ENCODE results near the gene SPATA32.

SPATA32 gene

GRCh38 chr17:45227926-45228762 is 33.8 kb downstream of the SPATA32 start:
- TF ChIP-seq TAF1 (IDR thresholded peaks at IDR 0.05; ENCODE audit: borderline replicate concordance, insufficient read depth, low read length) (no peak), POLR2AphosphoS5 (IDR thresholded peaks at IDR 0.05; ENCODE audit: low read depth, low read length) (no peak), REST (IDR thresholded peaks at IDR 0.05; ENCODE audit: insufficient read depth in 1 of 2, low read depth in 2 of 2, low read length in 2 of 2) (no peak), FOXP2 (optimal IDR thresholded peaks at IDR 0.05; ENCODE audit: borderline replicate concordance, extremely low read depth, extremely low read length, insufficient read depth) (no peak), SIN3A (IDR thresholded peaks at IDR 0.05; ENCODE audit: borderline replicate concordance, insufficient read depth, low read length) (no peak)

- no peak for TF ChIP-seq REST (IDR thresholded peaks at IDR 0.05; ENCODE audit: insufficient read depth in 1 of 2, low read depth in 2 of 2, low read length in 2 of 2)
- TF ChIP-seq FOXP2 (optimal IDR thresholded peaks at IDR 0.05; ENCODE audit: borderline replicate concordance, extremely low read depth, extremely low read length, insufficient read depth): no peak
- no peak for TF ChIP-seq POLR2AphosphoS5 (IDR thresholded peaks at IDR 0.05; ENCODE audit: low read depth, low read length)
- TF ChIP-seq TAF1 (IDR thresholded peaks at IDR 0.05; ENCODE audit: borderline replicate concordance, insufficient read depth, low read length): no peak
- no peak for TF ChIP-seq SIN3A (IDR thresholded peaks at IDR 0.05; ENCODE audit: borderline replicate concordance, insufficient read depth, low read length)
Measured at GRCh38 chr17:45227101-45227925, 34.6 kb downstream of the SPATA32 start.

GRCh38 chr17:45226576-45226975 is 35.3 kb downstream of the SPATA32 start:
- no peak for TF ChIP-seq SIN3A (IDR thresholded peaks at IDR 0.05; ENCODE audit: borderline replicate concordance, insufficient read depth, low read length)
- no peak for TF ChIP-seq REST (IDR thresholded peaks at IDR 0.05; ENCODE audit: insufficient read depth in 1 of 2, low read depth in 2 of 2, low read length in 2 of 2)
- no peak for TF ChIP-seq POLR2AphosphoS5 (IDR thresholded peaks at IDR 0.05; ENCODE audit: low read depth, low read length)
- TF ChIP-seq TAF1 (IDR thresholded peaks at IDR 0.05; ENCODE audit: borderline replicate concordance, insufficient read depth, low read length): no peak
- no peak for TF ChIP-seq FOXP2 (optimal IDR thresholded peaks at IDR 0.05; ENCODE audit: borderline replicate concordance, extremely low read depth, extremely low read length, insufficient read depth)

GRCh38 chr17:45225964-45226530 is 35.8 kb downstream of the SPATA32 start:
- no peak for TF ChIP-seq POLR2AphosphoS5 (IDR thresholded peaks at IDR 0.05; ENCODE audit: low read depth, low read length)
- no peak for TF ChIP-seq SIN3A (IDR thresholded peaks at IDR 0.05; ENCODE audit: borderline replicate concordance, insufficient read depth, low read length)
- no peak for TF ChIP-seq REST (IDR thresholded peaks at IDR 0.05; ENCODE audit: insufficient read depth in 1 of 2, low read depth in 2 of 2, low read length in 2 of 2)
- no peak for TF ChIP-seq TAF1 (IDR thresholded peaks at IDR 0.05; ENCODE audit: borderline replicate concordance, insufficient read depth, low read length)
- TF ChIP-seq FOXP2 (optimal IDR thresholded peaks at IDR 0.05; ENCODE audit: borderline replicate concordance, extremely low read depth, extremely low read length, insufficient read depth): no peak

Data from PFSK-1 (cell line).